ENCODE results near the gene FSTL4.

Gene FSTL4

DNA sequence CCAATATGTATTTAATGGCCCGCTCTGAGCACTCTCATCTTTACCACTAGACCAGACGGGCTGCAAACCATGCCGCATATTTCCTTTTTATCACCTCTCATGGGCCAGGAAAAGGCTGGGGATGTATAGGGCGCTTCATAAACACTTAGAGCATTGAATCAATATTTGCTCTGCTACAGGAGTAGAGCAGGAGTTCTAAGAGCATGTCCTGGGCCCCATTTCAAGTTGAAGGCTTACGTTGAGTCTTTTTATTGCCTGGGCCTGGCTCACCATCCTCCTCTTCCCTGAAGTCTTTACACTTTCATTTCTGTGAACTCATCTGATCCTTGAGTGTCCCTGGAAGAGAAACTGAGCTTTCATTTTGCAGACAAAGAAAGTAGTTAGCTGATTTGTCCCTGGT lies 112.4 kb downstream of the FSTL4 start:
- DNase-seq (ENCODE audit: low read depth, low spot score), result no peak
- no peak overlapping the region for H3K4me3 ChIP-seq (ENCODE audit: low read depth, low read length)
- TF ChIP-seq, protein P1, sequence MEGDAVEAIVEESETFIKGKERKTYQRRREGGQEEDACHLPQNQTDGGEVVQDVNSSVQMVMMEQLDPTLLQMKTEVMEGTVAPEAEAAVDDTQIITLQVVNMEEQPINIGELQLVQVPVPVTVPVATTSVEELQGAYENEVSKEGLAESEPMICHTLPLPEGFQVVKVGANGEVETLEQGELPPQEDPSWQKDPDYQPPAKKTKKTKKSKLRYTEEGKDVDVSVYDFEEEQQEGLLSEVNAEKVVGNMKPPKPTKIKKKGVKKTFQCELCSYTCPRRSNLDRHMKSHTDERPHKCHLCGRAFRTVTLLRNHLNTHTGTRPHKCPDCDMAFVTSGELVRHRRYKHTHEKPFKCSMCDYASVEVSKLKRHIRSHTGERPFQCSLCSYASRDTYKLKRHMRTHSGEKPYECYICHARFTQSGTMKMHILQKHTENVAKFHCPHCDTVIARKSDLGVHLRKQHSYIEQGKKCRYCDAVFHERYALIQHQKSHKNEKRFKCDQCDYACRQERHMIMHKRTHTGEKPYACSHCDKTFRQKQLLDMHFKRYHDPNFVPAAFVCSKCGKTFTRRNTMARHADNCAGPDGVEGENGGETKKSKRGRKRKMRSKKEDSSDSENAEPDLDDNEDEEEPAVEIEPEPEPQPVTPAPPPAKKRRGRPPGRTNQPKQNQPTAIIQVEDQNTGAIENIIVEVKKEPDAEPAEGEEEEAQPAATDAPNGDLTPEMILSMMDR (IDR thresholded peaks at IDR 0.05; ENCODE audit: low read depth, low read length), result no peak
- in situ Hi-C loops (cut with HindIII; ENCODE audit: low sequenced_read_pairs), result no loop called here

DNA sequence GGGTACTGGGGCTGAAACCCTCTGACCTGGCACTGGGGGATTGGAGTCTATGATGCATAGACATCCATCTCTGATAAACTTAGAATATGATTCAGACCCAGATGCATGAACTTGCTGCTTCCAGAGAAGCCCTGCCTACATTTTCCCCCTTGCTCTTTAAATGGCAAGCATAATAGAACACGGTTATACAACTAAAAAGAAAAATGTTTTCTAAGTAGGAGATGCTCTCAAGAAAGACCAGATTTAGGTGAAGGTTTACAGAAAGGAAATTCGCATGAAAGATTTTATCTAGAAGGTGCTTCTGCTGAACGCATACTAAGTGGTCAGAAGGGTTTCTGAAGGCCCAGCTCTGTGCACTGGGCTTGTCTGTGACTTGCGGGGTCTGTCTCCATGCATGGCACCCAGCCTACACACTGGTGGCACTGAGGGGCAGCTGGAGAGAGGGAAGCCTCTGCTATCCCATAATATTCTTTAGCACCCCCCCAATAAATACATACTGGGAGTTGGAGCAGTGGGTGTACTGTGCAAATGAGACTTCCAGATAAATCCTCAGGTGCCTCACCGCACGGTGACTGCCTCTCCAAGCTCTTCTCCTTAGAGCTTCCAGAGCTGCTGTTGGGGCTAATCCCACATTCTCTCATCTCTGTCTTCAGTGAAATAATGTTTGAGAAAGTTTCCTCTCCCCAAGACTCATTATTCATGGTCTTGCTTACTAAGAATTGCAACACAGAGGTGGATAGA lies 114.6 kb downstream of the FSTL4 start:
- H3K4me3 ChIP-seq (ENCODE audit: low read depth, low read length), result no peak overlapping the region
- in situ Hi-C loops (cut with HindIII; ENCODE audit: low sequenced_read_pairs), result no loop called here
- no peak for DNase-seq (ENCODE audit: low read depth, low spot score)
- TF ChIP-seq, protein P1 (IDR thresholded peaks at IDR 0.05; ENCODE audit: low read depth, low read length), result no peak

DNA sequence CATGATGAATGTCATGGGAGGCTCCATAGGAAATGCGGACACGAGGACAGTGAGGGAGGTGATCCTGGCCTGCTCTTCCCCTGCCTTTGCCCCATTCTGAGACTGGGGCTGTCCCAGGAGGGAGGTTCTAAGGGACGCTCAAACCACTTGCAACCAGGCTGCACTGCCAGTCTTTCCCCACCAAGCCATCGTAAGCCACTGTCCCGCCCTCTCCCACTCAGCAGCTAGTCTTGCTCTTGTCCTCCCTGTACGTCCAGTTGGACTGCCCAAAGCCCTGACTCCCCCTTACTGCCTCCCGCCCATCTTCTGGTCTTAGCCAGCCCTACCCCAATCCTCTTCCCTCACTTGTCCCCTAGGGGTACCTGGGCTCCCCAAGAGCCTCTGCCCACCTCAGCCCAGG lies 115.7 kb downstream of the FSTL4 start:
- DNase-seq (ENCODE audit: low read depth, low spot score), result no peak
- H3K4me3 ChIP-seq (ENCODE audit: low read depth, low read length), result no peak overlapping the region
- in situ Hi-C loops (cut with HindIII; ENCODE audit: low sequenced_read_pairs), result no loop called here
- TF ChIP-seq, protein P1 (IDR thresholded peaks at IDR 0.05; ENCODE audit: low read depth, low read length), result no peak

DNA sequence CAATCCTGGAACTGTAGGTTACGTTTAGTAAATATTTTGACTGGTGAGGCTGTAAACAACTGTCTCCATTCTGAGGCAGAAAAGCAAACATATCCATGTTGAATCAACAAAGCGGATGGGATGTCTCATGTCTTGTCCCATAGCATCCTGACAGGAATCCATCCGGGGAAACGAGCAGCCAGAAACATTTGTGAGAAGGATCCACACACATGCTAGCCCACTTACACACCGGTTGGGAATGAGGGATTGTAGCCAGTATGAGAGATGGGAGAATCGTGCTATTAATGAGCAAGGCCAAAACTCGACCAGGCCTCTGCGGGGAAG lies 117.5 kb downstream of the FSTL4 start:
- in situ Hi-C loops (cut with HindIII; ENCODE audit: low sequenced_read_pairs), result no loop called here
- TF ChIP-seq, protein P1 (IDR thresholded peaks at IDR 0.05; ENCODE audit: low read depth, low read length), result no peak
- H3K4me3 ChIP-seq (ENCODE audit: low read depth, low read length), result no peak overlapping the region
- DNase-seq (ENCODE audit: low read depth, low spot score), result no peak

DNA sequence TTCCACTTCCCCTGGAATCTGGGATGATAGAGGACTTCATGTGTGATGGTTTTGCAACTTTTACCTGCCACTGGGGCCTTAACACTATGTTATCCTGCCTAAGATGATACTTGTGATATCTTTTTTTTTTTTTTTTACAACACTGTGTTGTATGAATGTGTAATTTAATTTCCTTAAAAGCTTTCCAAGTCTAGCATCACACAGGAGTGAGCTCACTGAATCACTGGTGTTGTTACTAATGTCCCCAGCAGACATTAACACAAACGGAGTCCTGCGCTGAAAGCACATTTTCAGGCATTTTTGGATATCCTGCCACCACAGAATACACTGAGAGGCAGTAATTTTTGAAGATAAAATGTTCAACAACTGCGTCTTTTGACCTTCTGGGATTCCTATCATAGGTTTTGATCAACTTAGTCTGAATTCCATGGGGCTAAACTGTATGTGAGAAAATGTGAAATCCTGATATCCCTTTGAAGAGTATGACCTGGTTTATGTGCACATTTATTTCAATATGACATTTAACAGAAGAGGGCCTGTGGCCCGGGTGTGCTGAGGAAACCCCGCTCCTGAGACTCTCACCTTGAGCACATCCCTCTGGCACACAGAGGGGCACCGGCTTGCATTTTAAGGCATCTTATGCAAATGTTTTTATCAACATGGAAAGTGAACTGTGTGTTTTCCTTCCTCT lies 118.0 kb downstream of the FSTL4 start:
- no peak for DNase-seq (ENCODE audit: low read depth, low spot score)
- TF ChIP-seq, protein P1 (IDR thresholded peaks at IDR 0.05; ENCODE audit: low read depth, low read length), result no peak
- in situ Hi-C loops (cut with HindIII; ENCODE audit: low sequenced_read_pairs), result no loop called here
- no peak overlapping the region for H3K4me3 ChIP-seq (ENCODE audit: low read depth, low read length)

DNA sequence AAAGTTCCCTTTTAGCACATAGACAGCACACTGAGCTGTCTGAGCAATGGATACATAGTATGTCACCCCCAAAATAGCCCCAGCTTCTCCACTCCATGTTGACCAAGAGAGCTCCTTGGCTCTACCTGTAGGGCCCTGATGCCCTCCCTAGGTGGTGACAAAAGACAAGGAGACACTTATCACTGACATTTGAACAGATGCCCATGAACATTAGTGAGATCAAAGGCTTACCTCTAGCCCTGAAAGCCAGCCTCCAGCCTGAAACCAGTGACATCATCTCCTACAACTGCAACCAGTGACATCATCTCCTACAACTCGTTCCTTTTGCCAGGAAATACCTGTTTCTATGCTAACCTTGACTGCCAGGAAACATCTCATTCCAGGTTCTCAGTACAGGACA lies 122.7 kb downstream of the FSTL4 start:
- no peak overlapping the region for H3K4me3 ChIP-seq (ENCODE audit: low read depth, low read length)
- DNase-seq (ENCODE audit: low read depth, low spot score), result no peak
- in situ Hi-C loops (cut with HindIII; ENCODE audit: low sequenced_read_pairs), result no loop called here
- TF ChIP-seq, protein P1 (IDR thresholded peaks at IDR 0.05; ENCODE audit: low read depth, low read length), result no peak

Measured in astrocyte of the spinal cord (primary cell).